Measurements from ENCODE around the gene CEP97.
"Not testable (repeated sequence)": the region's sequence is repeated elsewhere in the genome, so short reads cannot be mapped to it uniquely, and the experiment has no call there.

DNA sequence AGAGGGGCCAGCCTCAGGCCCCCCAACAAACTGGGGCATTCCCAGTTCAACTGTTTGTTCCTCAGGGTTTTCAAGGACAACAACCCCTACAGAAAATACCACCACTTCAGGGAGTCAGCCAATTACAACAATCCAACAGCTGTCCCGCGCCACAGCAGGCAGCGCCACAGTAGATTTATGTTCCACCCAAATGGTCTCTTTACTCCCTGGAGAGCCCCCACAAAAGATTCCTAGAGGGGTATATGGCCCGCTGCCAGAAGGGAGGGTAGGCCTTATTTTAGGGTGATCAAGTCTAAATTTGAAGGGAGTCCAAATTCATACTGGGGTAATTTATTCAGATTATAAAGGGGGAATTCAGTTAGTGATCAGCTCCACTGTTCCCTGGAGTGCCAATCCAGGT is 29.6 kb upstream of the CEP97 start:
- not testable (repeated sequence) for TF ChIP-seq CTCF (IDR thresholded peaks at IDR 0.05; ENCODE audit: low read depth, low read length, poor library complexity, severe bottlenecking); EZH2phosphoT487 (IDR thresholded peaks at IDR 0.05; ENCODE audit: borderline replicate concordance, low read length)

All from DOHH2 (cell line).